EL (cell line): ENCODE results near the gene LRRC46.
A peak's percentile ranks its signal among the peaks of the same experiment; 100 is the strongest.

Source experiments
- DNase-seq: peaks from one replicate; pipeline ENCODE4 v3.0.0-alpha.2; 2016

LRRC46 gene

GRCh38 chr17:47834756-47835155 is 3.3 kb downstream of the LRRC46 start:
- DNase-seq = no peak

DNA sequence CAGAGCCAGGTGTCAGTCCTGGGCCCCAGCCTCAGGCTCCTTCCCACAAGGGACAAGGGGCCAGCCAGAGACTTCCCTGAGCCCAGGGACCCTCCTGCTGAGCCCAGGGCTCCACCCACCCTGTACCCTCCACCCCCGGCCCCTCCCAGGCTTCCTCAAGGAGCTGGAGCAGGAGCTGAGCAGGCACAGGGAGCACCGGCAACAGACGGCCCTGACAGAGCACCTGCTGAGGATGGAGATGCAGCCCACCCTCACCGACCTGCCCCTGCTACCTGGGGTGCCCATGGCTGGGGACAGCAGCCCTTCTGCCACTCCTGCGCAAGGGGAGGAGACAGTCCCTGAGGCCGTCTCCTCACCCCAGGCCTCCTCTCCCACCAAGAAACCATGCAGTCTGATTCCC is 5.1 kb downstream of the LRRC46 start:
- DNase-seq = no peak

- DNase-seq = peak; percentile 27
Measured at GRCh38 chr17:47837401-47838039, 6.0 kb downstream of the LRRC46 start.

DNA sequence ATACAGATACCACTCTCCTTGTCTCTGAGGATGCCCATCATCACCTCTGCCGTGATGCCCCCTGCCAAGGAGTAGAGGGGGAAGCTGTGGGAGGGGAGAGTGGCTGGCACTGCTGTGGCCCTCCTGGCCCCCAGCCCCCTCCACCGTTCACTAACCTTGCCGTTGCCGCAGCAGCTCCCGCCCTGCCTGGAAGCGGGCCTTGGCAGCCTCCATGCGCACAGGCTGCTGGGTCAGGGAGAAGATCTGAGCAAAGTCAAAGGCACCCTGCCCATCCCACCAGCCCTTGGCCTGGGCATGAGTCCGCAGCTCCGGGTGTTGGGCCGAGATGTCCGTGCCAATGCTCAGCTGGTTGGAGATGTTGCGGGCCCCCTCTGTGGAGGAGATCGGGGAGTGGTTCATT is 7.2 kb downstream of the LRRC46 start:
- DNase-seq = no peak

DNA sequence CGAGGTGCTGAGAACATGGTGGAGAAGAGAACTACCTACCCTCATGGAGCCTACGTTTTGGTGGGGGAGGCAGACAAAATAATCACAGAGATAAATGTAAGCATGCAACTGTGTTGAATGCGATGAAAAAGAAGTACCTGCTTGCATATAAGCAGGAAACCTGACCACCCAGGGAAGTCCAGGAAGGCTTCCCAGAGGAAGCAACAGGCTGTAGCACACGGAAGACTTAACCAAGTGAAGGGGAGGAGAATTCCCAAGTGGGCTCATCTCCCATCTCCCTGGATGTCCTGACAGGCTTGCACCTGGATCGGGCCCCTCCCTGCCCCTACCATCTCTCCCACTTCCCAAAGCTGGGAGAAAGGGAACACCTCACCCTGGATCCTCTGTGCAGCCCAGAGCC is 7.6 kb downstream of the LRRC46 start:
- DNase-seq = no peak

DNA sequence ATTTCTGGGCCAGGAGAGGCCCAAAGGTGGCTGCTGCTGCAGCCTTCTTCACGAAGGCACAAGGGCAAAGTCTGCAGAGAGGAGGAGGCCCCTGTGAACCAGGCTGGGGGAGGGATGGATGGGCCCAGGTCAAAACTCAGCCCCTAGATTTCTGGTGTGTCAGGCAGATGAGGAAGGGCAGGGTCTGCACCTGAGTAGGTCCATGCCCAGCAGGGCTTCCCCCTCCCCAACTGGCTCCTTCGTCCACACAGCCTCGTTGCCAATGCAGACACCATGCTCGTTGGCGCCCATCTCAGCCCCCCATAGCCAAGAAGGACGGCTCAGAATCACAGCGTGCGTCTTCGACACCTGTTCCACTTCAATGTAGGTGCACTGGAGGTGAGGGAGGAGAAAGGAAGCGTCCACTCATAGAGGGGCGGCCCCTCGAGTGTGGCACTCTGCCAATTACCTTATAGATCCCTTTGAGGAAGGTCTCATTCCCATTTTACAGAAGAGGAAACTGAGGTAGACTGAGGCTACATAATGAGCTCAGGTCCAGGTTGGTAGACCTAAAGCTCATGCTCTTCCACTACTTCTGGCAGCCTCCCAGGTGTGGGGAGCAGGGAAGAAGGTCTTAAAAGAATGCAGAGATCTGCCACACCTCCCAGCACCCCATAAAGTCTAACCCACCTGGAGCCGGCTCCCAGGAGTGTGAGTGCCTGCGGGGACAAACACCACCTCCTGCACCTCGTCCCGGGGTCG is 8.7 kb downstream of the LRRC46 start:
- no peak for DNase-seq

GRCh38 chr17:47840742-47841487 is 9.4 kb downstream of the LRRC46 start, which contains the start of gene SCRN2:
TSS of gene SCRN2 (minus strand) at chr17:47841273. CDS start at chr17:47840843, 430 bp downstream.
- DNase-seq = peak; percentile 82

DNA sequence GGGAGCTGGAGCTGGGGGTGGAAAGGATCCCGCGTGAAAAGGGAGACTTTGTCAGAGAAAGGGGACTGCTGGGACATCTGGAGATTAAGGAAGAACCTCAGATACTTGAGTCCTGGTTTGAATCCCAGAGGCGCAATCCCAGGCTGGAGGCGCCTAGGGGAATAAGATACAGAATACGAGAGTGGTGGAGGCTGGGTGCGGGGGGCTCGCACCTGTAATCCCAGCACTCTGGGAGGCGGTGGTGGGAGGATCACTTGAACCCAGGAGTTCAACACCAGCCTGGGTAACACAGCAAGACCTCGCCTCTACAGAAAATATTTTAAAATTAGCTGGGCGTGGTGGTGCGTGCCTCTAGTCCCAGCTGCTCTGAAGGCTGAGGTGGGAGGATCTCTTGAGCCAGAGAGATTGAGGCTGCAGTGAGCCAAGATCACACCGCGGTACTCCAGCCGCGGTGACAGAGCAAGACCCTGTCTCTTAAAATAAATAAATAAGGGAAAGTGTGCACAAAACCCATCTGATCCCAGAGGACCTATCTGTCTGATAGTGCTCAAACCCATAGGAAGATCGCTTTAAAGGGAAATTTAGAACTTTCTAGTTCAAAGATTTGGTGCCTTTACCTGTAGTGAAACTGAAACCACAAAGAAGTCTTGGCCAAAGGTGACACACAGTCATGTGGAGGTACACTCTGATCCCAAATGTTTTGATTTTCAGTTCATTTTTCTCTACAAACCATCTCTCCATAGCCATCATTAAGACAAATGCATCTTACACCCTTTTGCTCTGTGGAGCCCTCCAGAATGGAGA is 10.2 kb downstream of the LRRC46 start:
- DNase-seq = no peak

GRCh38 chr17:47843391-47843730 is 11.9 kb downstream of the LRRC46 start:
- no peak for DNase-seq

- DNase-seq = no peak
Measured at GRCh38 chr17:47844227-47844626, 12.8 kb downstream of the LRRC46 start.

DNA sequence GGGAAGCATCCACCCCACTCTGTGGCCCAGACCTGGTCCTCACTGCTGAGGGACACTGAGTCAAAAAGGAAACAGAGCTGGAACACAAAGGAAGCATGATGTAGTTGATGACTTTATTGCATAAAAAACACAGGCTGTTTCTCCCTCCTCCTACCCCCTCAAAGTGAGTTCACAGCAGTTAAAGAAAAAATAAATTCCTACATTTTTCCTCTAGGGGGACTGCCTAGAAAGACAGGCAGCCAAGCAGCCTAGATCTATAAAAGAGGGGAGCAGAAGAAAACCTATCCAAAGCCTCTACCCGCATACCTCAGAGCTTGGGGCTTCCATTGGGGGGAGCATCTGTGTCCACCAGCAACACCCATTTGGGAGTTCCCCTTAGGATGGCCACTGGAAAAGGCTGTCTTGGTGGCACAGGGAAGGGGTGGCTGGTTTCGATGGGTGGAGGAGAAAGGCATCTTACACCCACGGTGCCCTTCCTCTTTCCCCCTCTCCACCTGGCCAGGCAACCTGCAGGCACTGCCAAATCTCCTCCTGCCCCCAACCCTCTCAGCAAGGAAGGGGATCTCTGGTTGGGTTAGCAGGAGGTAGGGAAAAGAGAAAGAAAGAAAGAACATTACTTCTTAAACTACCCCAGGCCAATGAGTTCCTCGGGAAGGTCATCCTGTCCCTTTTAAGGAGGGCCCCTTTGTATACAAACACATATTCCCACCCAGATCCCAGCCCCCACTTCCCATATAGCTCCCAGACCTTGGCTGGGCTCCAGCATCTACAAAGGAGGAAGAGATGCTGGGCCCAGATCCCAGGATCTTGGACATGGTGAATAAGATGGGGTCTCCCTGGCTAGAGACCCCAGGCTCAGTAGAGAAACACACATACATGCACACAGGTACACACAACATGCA is 13.6 kb downstream of the LRRC46 start:
- peak; percentile 35 for DNase-seq

DNA sequence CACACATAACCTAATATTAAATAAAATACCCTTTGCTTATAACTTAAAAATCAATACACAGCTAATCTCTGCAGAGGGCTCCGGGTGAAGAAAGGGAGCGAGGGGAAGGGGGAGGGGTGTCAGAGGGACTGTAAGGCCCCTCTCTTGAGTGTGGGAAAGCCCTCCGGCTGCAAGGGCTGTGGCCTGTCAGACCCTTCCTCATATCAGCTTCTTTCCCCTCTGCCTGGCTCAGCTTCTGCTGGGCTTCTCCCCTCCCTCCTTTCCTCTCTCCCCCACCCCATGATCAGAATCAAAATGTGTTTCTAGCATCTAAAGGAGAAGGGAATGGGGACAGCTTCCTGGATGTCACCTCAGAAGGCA is 14.2 kb downstream of the LRRC46 start:
- DNase-seq = no peak

DNA sequence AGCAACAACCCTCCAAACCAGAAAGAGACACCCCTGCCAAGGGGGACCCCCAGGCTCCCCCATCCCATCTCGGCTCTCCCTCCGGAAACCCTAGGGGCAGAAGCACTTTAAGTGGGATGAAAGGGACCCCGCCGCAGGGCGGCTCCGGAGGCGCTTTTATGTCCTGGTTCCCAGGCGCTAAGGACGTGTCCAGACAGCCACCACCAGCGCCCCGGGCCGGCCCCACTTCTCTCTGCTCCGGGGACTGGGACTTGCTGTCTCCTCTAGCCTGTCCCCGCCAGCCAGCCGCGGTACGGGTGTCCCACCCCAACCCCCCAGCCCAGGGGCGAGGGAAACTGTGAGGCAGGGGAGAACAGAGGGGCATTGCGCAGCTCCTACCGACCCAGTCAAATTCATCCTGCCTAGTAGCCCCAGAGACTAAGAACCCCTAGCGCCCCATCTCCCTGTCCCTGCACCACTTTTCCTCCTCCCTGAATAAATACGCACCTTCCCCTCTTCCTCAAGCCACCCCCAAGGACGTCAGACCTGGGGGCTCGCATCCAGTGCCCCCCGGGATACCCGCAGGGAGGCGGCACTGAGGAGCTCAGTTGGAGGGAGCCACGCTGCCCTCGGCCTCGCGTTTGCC is 15.4 kb downstream of the LRRC46 start:
- DNase-seq = no peak

DNA sequence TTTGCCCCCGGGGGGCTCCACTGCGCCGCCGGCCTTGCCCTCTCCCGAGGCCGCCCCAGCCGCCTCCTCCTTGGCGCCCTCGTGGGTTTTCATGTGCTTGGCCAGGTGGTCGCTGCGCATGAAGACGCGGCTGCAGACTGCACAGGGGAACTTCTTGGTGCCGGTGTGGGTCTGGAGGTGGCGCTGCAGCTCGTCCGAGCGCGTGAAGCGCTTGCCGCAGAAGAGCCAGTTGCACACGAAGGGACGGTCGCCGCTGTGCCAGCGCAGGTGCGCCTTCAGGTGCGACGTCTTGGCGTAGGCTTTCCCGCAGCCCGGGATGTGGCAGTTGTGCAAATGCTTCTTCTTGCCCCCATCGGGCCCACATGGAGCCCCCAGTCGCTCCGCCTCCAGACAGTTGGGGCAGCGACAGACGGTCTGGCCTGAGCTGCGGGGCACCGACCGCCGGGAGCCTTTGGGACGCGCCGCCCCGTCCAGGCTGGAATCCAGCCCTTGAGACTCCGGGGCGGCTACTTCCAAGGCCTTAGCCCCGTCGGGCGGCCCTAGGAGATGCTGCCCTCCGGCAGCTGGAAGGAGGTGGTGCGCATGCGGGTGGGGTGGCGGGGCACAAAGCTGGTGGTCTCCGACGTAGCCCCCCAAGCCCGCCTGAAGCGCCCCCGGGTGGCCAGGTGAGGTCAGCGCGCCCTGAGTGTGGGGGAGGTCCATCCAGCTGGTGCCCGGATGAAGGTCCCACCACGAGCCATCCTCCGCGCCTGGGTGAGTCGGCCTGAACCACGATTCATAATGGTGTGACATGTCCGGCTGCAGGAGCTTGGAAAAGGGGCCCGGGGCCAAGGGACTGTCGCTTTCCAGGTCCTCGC is 16.1 kb downstream of the LRRC46 start:
- no peak for DNase-seq

DNA sequence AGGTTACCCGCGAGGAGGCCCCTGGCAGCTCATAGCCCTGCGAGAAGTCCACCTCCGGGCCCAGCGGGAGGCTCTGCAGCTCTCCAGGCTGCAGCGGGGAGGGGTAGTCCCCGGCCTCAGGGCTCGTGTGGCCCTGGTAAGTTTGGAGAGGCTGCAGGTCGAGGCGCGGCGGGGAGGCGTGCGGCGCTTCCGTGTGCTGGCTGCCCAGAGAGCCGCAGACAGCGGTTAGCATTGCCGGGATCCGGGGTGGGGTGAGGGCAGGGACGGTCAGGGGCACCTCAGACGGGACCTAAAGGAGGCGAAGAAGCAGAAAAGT is 16.7 kb downstream of the LRRC46 start:
- DNase-seq = no peak

DNA sequence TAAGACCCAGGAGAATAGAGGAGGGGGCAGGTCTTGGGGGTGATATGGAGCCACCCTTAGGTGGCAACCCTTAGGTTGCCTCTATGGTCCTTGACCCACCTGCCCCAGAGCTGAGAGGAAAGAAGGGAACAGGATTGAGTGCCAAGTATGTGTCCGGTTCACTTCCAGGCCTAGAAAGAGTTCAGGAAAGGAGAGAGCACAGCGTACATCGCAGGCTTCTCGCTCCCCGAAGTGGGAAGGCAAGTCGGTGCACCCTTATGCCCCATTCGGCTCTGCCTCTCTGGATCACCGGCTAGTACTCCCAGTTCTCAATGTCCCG is 18.9 kb downstream of the LRRC46 start:
- no peak for DNase-seq

- peak; percentile 79 for DNase-seq
Measured at GRCh38 chr17:47850692-47851573, 19.5 kb downstream of the LRRC46 start, which contains the start of gene SP6. TSS of gene SP6 (minus strand) at chr17:47851163. CDS start at chr17:47848429, 2,734 bp downstream.

- no peak for DNase-seq
Measured at GRCh38 chr17:47851764-47852112, 20.3 kb downstream of the LRRC46 start.

- no peak for DNase-seq
Measured at GRCh38 chr17:47852113-47852949, 20.9 kb downstream of the LRRC46 start.
